ENCODE results near the gene GCLM. TPM values are rescaled to one million over a fixed set of nuclear protein-coding genes. Genes with fewer than 3 reads are reported as not detected.
"Not testable (repeated sequence)": the region's sequence is repeated elsewhere in the genome, so short reads cannot be mapped to it uniquely, and the experiment has no call there.

The GCLM gene
- total RNA-seq, 1 experiment from 2014 or later = 15.1 TPM

DNA sequence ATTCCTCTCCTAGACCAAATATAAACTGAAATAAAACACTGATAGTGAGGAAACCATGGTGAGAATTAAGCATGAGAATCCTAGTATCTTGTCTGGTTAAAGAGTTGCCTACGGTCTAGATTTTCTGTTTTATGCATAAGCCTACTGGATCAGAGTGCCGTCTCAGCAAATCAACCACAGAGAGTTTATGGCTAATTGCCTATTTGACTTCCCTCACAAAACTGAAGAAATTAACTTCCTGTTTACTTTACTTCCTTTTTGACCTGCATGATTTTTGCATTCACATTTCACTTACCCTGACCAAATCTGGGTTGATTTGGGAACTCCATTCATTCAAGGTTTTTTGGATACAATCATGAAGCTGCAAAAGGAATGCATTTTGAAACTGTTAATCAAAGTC is 5.0 kb downstream of the GCLM start:
- DNase-seq (ENCODE audit: low read depth, low spot score) = no peak
- in situ Hi-C loops (cut with HindIII; ENCODE audit: low pct_unique_long_range_greater_than_20kb, low sequenced_read_pairs) = no loop called here

- no peak for DNase-seq (ENCODE audit: low read depth, low spot score)
- in situ Hi-C loops (cut with HindIII; ENCODE audit: low pct_unique_long_range_greater_than_20kb, low sequenced_read_pairs) = no loop called here
These were observed 8.3 kb downstream of the GCLM start for GRCh38 chr1:93900723-93901504.

- in situ Hi-C loops (cut with HindIII; ENCODE audit: low pct_unique_long_range_greater_than_20kb, low sequenced_read_pairs) = no loop called here
- DNase-seq (ENCODE audit: low read depth, low spot score) = no peak
These were observed 9.6 kb downstream of the GCLM start for GRCh38 chr1:93899543-93900207.

GRCh38 chr1:93888900-93889299 is 20.3 kb downstream of the GCLM start:
- DNase-seq (ENCODE audit: low read depth, low spot score) = no peak
- in situ Hi-C loops (cut with HindIII; ENCODE audit: low pct_unique_long_range_greater_than_20kb, low sequenced_read_pairs) = no loop called here

DNA sequence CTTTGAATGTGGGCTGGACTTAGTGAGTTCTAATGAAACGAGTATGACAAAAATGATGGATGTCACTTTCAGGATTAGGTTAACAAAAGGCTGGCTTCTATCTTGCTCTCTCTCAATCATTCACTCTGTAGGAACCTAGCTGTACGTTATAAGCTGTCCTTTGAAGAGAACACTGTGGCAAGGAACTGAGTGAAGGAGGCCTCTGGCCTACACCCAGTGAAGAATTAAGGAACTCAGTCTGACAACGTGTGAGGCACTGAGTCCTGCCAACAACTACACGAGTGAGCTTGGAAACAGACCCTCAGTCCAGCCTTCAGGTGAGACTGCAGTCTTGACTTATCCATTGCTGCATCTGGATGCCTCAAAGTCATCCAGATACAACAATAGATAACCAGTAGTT is 27.0 kb downstream of the GCLM start:
- in situ Hi-C loops (cut with HindIII; ENCODE audit: low pct_unique_long_range_greater_than_20kb, low sequenced_read_pairs) = no loop called here
- no peak for DNase-seq (ENCODE audit: low read depth, low spot score)

DNA sequence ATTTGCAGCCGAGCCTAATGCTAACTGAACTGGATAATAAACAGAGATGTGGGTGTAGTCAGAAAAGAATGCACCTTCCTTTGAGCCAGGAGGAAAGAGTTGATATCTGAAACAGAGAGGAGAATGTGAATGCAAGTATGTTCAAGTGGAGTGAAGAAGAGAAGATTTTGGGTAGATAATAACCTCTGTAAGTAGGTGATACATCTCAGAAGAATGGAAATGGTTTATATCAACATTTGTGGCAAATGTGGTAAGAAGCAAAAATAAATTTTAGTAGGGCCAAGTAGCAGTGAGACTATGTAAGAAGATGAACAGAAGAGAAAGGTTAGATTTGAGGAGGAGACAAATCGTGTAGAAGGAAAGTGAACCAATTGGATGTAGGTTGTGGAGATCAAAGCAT is 28.5 kb downstream of the GCLM start:
- DNase-seq (ENCODE audit: low read depth, low spot score) = no peak
- in situ Hi-C loops (cut with HindIII; ENCODE audit: low pct_unique_long_range_greater_than_20kb, low sequenced_read_pairs) = no loop called here

DNA sequence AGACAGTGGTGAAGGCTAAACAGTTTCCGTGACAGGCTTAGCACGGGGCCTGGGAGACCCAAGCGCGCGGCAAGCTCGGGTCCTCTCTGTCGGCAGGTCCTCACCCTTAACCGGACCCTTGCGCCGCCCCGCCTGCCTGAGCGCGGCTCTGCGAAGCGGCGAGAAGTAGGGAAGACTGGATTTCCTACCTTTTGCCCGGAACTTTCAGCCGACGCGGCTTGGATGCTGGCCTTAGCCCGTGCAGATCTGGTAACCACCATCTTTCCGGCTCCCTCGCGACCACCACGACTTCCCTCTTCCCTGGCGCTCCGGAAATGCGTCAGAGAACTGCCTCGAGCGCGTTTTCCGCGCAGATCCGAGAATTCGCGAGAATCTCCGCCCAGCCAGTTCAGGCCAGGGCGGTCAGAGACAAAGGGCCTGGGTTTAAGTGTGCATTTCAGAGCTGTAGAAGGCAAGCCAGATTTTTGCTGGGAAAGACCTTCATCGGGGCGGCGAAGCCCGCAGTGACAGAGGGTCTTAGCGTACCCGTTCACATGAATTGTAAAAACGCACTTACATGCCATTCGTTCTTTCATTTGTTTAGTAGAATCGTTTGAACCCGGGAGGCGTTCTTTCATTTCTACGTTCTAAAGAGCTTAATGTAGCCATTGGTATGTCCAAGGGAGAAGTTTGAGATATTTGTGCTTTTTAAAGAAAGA is 30.2 kb downstream of the GCLM start, which contains the start of gene DNTTIP2:
TSS of gene DNTTIP2 (minus strand) at position 318 of the 698 bp plus-strand sequence. CDS start at position 260, 58 bp downstream.
- peak; percentile 91 for DNase-seq (ENCODE audit: low read depth, low spot score)
- in situ Hi-C loops (cut with HindIII; ENCODE audit: low pct_unique_long_range_greater_than_20kb, low sequenced_read_pairs) = no loop called here

DNA sequence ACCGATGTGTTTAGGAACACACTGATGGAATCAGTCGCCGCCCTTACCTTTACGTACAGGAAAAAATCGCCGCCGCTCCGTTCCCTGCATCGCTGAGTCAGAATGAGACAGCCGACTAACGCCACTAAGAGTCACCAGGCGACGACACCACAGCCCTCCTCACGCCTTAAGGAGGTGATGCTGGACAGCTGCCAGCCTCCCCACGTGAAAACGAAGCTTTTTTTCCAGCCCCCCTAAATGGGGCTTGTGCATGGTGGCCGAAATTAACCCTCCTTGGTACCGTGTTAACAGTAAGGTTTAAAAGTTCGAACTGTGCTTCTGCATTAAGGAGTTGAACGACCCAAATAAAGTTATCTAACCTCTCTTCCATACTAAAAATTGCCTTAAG is 30.7 kb downstream of the GCLM start:
- in situ Hi-C loops (cut with HindIII; ENCODE audit: low pct_unique_long_range_greater_than_20kb, low sequenced_read_pairs) = no loop called here
- DNase-seq (ENCODE audit: low read depth, low spot score) = peak; percentile 6

- in situ Hi-C loops (cut with HindIII; ENCODE audit: low pct_unique_long_range_greater_than_20kb, low sequenced_read_pairs) = no loop called here
- DNase-seq (ENCODE audit: low read depth, low spot score) = no peak
These were observed 31.7 kb downstream of the GCLM start for GRCh38 chr1:93877529-93877928.

DNA sequence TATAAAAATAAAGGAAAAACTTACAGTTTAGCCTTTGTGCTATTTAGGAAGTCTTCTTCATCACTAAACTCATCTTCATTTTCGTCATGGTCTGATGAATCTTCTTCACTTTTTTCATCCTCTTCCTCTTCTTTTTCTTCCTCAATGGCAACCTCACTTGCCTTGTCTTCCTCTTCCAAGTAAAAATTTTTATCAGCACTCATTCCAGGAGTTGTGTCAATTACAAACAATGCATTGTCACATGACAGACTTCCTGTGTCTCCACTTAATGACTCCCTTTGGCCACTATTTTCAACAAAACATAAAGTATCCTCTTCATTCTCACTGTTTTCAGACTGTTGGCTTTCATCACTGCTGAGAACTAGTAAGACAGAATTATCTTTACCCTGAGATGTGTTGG is 33.0 kb downstream of the GCLM start:
- DNase-seq (ENCODE audit: low read depth, low spot score) = no peak
- in situ Hi-C loops (cut with HindIII; ENCODE audit: low pct_unique_long_range_greater_than_20kb, low sequenced_read_pairs) = no loop called here

DNA sequence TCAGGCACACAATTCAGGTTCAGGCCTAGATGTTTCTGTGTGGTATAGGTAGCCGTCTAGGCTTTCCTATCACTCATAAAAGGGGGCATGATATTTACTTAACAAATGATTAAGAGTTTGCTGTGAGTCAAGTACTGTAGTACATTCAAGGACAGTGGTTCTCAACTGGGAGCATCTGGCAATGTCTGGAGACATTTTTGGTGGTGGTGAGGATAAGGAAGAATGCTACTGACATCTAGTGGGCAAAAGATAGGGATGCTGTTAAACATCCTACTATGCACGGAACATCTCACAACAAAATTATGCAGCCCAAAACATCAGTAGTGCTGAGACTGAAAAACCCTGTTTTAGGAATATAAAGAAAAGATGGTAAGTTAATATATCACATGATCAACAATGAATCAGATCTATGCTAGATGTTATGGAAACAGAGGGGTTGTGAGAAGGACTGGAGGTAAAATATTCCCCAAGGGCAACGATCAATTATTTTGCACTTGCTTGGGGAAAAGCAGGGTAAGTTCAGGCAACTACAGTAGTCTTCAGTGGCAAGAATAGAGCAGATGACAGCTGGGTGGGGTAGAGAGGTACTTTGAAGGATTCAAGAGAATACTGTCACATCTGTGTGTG is 35.1 kb downstream of the GCLM start:
- in situ Hi-C loops (cut with HindIII; ENCODE audit: low pct_unique_long_range_greater_than_20kb, low sequenced_read_pairs) = no loop called here
- peak; percentile 25 for DNase-seq (ENCODE audit: low read depth, low spot score)

DNA sequence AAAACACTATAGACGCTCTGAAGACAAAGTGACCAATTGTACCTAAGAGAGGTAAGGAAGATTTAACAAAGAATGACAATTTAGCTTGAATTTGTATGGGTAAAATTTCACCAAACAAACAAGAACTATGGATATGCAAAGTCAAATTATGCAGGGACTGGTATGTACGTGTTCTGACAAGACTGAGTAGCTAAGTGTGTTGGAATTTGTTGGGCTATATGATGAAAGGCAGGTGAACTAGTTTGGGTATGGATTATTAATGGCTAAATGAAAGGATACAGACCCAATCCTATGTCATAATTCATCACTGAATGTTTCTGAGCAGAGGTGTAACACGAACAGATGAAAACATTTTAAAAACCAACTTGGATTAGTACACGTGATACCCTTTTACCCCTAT is 37.9 kb downstream of the GCLM start:
- no peak for DNase-seq (ENCODE audit: low read depth, low spot score)
- in situ Hi-C loops (cut with HindIII; ENCODE audit: low pct_unique_long_range_greater_than_20kb, low sequenced_read_pairs) = no loop called here

DNA sequence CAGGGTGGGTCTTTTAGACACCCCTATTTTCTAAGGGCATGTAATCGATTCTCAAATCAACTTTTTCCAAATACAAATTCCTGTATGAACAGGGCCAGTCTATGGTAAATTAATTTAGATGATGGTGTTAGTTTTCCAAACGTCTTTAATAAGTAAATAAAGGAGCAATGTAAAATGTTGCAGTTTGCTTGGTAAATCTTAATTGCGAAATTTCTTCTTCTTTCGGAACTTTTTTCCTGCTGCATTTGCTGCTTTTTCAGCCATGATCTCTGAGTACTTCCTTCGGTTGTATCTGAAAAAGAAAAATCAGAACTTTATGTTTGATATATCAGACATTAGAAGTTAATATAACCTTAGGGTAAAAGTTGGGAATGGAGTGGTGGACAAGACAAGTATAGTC is 39.6 kb downstream of the GCLM start:
- in situ Hi-C loops (cut with HindIII; ENCODE audit: low pct_unique_long_range_greater_than_20kb, low sequenced_read_pairs) = no loop called here
- DNase-seq (ENCODE audit: low read depth, low spot score) = no peak

DNA sequence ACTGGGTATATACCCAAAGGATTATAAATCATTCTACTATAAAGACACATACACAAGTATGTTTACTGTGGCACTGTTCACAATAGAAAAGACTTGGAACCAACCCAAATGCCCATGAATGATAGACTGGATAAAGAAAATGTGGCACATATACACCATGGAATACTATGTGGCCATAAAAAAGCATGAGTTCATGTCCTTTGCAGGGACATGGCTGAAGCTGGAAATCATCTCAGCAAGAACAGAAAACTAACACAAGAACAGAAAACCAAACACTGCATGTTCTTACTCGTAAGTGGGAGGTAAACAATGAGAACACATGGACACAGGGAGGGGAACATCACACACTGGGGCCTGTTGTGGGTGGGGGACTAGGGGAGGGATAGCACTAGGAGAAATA is 40.7 kb downstream of the GCLM start:
- DNase-seq (ENCODE audit: low read depth, low spot score); in situ Hi-C loops (cut with HindIII; ENCODE audit: low pct_unique_long_range_greater_than_20kb, low sequenced_read_pairs): not testable (repeated sequence)

DNA sequence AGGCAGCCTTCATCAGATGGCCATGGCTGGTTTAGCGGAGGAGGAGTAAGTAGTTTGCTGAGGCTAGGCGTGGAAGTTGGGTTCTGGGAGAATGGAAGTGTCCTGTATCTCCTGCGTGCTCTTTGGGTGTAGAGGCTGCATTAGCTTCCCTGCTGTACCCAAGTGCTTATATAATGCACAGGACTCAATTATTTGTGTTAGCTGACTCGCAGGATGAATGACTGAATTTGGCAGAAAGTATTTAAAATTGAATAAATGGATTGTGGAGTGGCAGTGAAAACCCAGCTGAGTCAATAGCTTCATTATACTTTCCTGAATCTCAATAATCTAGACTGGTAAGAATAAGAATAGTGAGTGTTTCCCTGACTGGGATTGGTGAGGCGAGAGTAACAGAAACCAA is 44.0 kb downstream of the GCLM start:
- no peak for DNase-seq (ENCODE audit: low read depth, low spot score)
- in situ Hi-C loops (cut with HindIII; ENCODE audit: low pct_unique_long_range_greater_than_20kb, low sequenced_read_pairs) = no loop called here

- DNase-seq (ENCODE audit: low read depth, low spot score) = no peak
- in situ Hi-C loops (cut with HindIII; ENCODE audit: low pct_unique_long_range_greater_than_20kb, low sequenced_read_pairs) = no loop called here
These were observed 45.1 kb downstream of the GCLM start for GRCh38 chr1:93864175-93864574.

GRCh38 chr1:93857653-93858052 is 51.6 kb downstream of the GCLM start:
- in situ Hi-C loops (cut with HindIII; ENCODE audit: low pct_unique_long_range_greater_than_20kb, low sequenced_read_pairs); DNase-seq (ENCODE audit: low read depth, low spot score): not testable (repeated sequence)

- in situ Hi-C loops (cut with HindIII; ENCODE audit: low pct_unique_long_range_greater_than_20kb, low sequenced_read_pairs); DNase-seq (ENCODE audit: low read depth, low spot score): not testable (repeated sequence)
These were observed 53.2 kb downstream of the GCLM start for GRCh38 chr1:93855983-93856382.
